DMS114 treated with DMSO at 0.1 percent for 48 hours (cell line): ENCODE measurements around the gene ATOSA.

Source experiments
- DNase-seq: peaks from one replicate; lab custom pipeline; 2025; ENCODE audit not compliant: unreplicated experiment; lab: John Stamatoyannopoulos, UW

ATOSA gene

GRCh38 chr15:52679232-52680040, at the start of gene ATOSA:
Gene ATOSA, minus strand, starts transcription at chr15:52679388. Its CDS starts 1,367 bp downstream, at chr15:52678021.
- DNase-seq: peak; percentile 78

GRCh38 chr15:52728899-52729298, 49.7 kb upstream of the ATOSA start:
- DNase-seq: no peak

GRCh38 chr15:52727815-52728214, 48.6 kb upstream of the ATOSA start:
- no peak for DNase-seq

- DNase-seq: no peak
Observed at GRCh38 chr15:52726195-52726594, 47.0 kb upstream of the ATOSA start.

- DNase-seq: no peak
Observed at GRCh38 chr15:52718551-52718950, 39.4 kb upstream of the ATOSA start.

GRCh38 chr15:52717924-52718323, 38.7 kb upstream of the ATOSA start:
- DNase-seq: no peak

GRCh38 chr15:52717481-52717880, 38.3 kb upstream of the ATOSA start:
- no peak for DNase-seq

- no peak for DNase-seq
Observed at GRCh38 chr15:52716536-52716935, 37.3 kb upstream of the ATOSA start.

- DNase-seq: no peak
Observed at GRCh38 chr15:52715411-52715810, 36.2 kb upstream of the ATOSA start.

- no peak for DNase-seq
Observed at GRCh38 chr15:52714968-52715367, 35.8 kb upstream of the ATOSA start.

GRCh38 chr15:52710708-52711389, 31.7 kb upstream of the ATOSA start:
- no peak for DNase-seq

- DNase-seq: no peak
Observed at GRCh38 chr15:52710050-52710707, 31.0 kb upstream of the ATOSA start.

GRCh38 chr15:52709187-52709981, 30.2 kb upstream of the ATOSA start:
- DNase-seq: no peak

- no peak for DNase-seq
Observed at GRCh38 chr15:52706091-52706490, 26.9 kb upstream of the ATOSA start.

GRCh38 chr15:52702390-52702789, 23.2 kb upstream of the ATOSA start:
- DNase-seq: no peak

- no peak for DNase-seq
Observed at GRCh38 chr15:52699457-52699856, 20.3 kb upstream of the ATOSA start.

- DNase-seq: no peak
Observed at GRCh38 chr15:52698514-52698913, 19.3 kb upstream of the ATOSA start.

- no peak for DNase-seq
Observed at GRCh38 chr15:52697051-52697450, 17.9 kb upstream of the ATOSA start.

- DNase-seq: no peak
Observed at GRCh38 chr15:52695154-52695553, 16.0 kb upstream of the ATOSA start.

GRCh38 chr15:52689562-52689961, 10.4 kb upstream of the ATOSA start:
- no peak for DNase-seq

GRCh38 chr15:52683580-52683979, 4.4 kb upstream of the ATOSA start:
- DNase-seq: no peak
